ENCODE measurements around the gene PNPLA7.

DNA sequence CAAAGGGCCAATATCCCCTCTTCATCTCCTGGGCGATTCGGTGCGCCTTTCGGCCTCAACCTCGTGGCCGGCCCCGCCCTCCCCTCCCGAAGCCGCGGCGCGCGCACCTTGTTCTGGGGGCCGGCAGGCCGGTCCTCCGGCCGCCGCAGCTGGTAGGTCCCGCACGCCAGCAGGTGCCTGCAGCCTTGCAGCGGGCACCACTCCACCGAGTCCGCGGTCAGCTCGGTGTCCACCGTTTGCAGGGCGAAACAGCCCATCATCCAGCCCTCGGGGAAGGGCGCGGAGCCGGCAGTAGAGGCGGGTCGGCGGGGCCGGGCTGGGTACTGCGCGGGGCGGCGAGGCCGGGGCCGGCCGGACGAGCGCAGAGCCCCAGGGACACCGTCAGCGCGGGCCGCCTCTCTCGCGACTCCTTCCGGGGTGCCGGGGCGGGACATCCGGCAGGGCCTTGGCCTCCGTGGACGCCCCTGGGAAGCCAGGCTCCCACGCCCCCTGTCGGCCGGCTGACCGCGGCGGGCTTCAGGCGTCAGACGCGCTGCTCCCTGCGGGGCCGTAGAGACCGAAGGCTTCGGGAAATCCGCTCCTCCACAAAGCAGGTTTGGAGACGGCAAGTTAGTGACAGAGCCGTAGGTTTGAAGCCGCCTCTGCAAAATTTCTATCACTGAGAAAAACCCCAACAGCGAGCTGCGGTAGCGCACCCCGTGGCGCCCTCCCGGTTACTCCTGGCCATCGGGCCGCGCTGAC is 28.5 kb upstream of the PNPLA7 start, which contains the start of gene DPH7:
- TF ChIP-seq POLR2A (IDR thresholded peaks at IDR 0.05) = peak; percentile 49 to 80
- TF ChIP-seq, protein P1, sequence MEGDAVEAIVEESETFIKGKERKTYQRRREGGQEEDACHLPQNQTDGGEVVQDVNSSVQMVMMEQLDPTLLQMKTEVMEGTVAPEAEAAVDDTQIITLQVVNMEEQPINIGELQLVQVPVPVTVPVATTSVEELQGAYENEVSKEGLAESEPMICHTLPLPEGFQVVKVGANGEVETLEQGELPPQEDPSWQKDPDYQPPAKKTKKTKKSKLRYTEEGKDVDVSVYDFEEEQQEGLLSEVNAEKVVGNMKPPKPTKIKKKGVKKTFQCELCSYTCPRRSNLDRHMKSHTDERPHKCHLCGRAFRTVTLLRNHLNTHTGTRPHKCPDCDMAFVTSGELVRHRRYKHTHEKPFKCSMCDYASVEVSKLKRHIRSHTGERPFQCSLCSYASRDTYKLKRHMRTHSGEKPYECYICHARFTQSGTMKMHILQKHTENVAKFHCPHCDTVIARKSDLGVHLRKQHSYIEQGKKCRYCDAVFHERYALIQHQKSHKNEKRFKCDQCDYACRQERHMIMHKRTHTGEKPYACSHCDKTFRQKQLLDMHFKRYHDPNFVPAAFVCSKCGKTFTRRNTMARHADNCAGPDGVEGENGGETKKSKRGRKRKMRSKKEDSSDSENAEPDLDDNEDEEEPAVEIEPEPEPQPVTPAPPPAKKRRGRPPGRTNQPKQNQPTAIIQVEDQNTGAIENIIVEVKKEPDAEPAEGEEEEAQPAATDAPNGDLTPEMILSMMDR (IDR thresholded peaks at IDR 0.05 in 4 of 5, conservative IDR thresholded peaks at IDR 0.05 in 1 of 5) = peak; percentile 91 to 99 (median 94)

Data from gastrocnemius medialis (tissue), 4 donors.